Measurements from ENCODE around the gene MRPS23.

MRPS23 gene

DNA sequence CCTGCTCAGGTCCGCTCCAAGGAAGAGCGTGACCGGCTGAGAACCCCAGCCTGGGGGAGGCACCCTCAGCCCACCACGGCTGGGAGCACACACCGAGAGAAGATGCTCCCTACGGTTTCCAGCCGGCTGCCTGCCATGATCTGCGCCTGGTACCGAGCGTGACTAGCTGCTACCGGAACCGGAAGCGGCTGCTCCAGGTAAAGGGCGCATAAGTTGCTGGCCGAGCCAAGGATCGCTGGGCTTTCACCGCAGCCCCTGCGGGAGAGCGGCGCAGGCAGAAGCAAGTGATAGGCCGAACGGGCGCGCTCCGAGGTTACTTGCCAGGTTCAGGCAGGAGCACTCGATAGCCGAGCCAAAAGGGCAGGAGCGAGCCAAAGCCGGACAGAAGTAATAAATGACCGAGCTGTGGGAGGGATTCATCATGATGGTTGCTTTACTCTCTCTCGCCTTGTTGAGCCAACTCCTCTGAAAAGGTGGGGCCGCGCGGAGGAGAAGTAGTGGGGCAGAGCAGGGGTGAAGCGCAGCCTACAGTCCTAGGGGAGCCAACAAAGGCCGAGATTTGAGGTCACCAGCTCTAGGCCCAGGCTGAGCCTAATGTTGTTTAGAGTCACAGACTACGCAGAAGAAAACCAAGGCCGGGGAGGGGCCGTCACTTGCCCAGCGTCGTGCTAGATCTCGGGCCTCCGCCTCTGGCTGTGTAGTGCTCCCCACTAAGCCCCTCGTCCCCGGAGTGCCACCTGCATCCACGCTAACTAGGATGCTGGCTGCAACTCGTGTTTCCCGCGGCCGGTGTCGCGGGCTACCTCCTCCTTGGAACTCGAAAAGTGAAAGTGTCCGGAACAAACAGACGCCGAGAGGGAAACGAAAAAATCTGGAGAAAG, at the start of gene MRPS23:
TSS of gene MRPS23 (minus strand) at position 171 of the 881 bp plus-strand sequence. CDS start at position 137, 34 bp downstream.
- peak; percentile 88 to 96 (median 95) for DNase-seq (ENCODE audit: low read depth in 2 of 3, low spot score in 1 of 3)

DNA sequence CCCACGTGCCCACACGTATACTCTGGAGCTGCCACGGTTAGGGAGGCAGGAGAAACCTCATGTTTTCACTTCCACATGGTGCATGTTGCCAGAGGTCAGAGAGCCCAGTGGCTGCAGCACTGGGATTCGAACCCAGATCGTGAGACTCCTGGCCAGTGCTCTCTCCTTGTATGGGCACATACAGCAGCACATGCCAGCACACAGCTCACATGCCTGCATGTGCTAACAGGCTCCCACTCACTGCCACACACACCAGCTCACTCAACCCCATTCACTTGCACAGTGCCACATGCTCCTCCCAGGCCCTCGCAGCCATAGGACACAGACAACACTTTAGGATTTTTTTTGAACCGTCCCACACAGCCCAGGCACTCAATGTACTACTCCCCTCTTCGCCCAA, 49.5 kb upstream of the MRPS23 start:
- DNase-seq (ENCODE audit: low read depth in 2 of 3, low spot score in 1 of 3), result no peak

DNA sequence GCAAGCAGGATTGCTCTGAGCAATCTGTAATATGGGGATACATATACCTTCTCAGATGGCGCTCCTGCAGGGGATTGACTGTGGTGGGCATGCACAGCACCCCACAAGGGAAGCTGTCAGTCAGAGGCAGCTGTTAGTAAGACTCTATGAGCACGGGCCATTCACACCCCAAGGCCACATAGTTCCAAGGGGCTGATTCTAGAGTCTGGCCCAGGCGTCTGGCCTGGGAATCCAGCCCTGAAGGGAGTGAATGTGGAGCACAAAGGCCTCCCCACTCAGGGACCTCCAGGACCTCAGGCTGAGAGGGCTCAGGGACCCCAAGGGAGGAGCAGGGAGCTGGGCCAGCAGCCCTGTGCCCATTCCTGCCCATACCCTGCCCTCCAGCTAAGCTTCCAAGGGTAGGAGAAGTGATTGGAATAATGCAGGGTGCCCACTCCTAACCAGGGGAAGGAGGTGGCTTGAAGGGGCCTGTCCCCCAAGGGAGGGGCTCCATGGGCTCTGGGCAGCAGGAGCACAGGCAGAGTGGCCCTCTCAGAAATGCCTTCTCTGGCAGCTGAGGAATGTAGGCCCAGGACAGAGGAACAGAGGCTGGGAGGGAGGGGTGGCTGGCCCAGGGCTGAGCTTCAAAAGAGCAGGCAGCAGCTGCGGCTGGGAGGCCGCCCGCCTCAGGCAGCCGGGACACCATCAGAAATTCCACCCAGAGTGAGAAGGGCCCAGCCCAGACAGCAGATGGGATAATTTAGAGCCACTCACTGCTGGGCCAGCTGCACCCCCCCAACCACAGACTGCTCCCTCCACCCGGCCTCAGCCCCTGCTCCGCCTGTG, 48.9 kb upstream of the MRPS23 start:
- no peak for DNase-seq (ENCODE audit: low read depth in 2 of 3, low spot score in 1 of 3)

DNA sequence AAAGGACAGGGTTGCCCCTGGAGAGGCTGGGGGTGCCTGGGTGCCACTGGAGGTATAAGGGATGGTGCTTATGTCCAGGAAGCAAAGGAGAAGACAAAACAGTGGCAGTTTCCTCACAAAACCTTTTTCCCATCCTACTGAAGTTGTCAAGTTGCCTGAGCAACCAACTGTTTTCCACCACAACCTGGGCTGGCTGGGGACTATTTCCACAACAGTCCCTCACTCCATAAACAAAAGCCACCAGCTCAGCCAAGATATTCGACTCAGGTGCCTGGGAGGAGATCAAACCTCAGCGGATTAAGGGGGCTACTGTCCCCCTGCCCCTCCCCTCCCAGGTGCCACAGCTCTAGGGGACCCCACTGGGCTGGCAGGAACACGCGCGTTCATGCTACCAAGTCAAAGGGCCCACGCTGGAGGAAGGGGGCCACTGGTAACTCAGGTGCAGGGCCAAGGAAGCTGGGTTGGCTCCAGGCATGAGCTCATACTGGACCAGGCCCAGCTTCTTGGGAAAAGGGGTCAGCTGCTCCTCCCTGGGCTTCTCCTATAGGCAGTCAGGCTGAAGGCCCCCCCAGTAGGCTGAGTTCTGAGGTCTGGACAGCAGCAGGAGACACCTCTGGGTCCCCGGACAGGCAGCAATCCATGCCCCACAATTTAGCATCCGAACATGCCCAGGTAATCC, 45.7 kb upstream of the MRPS23 start:
- DNase-seq (ENCODE audit: low read depth in 2 of 3, low spot score in 1 of 3), result no peak

DNA sequence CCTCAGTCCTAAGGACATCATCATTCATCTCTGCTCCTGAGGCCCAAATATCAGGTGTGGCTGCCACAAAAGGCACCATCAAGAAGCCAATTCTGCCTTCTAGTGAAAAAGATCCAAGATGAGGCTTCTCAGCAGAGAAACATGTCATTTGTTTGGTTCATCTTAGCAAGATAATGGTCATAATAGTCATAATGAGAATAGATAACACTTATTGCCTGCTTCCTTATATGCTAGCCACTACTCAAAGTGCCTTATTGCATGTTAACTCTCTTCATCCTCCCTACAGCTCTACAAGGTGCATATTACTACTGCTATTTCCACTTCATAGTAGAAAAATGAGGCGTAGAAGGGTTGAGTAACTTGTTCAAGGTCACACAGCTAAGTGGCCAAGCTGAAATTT, 45.0 kb upstream of the MRPS23 start:
- DNase-seq (ENCODE audit: low read depth in 2 of 3, low spot score in 1 of 3), result no peak

DNA sequence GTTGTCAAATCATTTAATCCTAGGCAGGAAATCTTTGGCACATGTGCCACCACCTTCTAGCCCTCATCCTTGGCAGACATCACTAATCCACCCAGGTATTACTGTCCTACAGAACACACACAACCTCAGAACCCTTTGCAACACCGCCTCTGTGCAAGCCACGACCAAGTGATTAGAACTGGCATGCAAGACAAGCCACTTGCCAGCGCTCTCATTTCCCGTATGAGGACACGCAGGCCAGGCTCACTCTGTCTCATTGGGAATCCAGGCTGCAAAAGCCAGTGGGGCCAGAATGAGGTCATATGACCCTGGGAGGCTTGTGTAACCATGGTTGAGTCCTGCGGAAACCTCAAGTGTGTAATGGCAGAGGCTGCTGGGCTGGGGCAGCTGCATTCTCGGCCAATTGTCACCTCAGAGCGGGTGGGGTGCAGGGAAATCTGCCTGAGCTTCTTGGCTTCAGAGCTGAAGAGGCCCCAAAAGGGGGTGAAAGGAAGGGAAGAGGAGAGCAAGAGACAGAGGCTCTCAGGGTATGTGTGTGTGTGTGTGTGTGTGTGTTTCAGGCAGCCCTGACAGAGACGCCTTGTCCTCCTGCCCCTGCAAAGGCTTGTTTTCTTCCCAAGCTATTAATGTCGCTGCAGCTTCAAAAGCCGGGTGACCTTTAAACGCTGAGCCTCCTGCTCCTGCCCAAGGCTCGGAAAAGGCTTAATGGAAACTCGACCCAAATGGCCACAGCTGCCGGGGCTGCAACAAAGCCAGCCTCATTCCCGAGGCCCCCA, 43.2 kb upstream of the MRPS23 start:
- DNase-seq (ENCODE audit: low read depth in 2 of 3, low spot score in 1 of 3), result no peak

- DNase-seq (ENCODE audit: low read depth in 2 of 3, low spot score in 1 of 3), result peak; percentile 72 to 81 (median 74)
Measured at GRCh38 chr17:57892146-57892819, 42.4 kb upstream of the MRPS23 start.

- no peak for DNase-seq (ENCODE audit: low read depth in 2 of 3, low spot score in 1 of 3)
Measured at GRCh38 chr17:57890857-57891232, 41.0 kb upstream of the MRPS23 start.

- no peak for DNase-seq (ENCODE audit: low read depth in 2 of 3, low spot score in 1 of 3)
Measured at GRCh38 chr17:57889892-57890856, 40.3 kb upstream of the MRPS23 start.

GRCh38 chr17:57889252-57889651, 39.4 kb upstream of the MRPS23 start:
- no peak for DNase-seq (ENCODE audit: low read depth in 2 of 3, low spot score in 1 of 3)

DNA sequence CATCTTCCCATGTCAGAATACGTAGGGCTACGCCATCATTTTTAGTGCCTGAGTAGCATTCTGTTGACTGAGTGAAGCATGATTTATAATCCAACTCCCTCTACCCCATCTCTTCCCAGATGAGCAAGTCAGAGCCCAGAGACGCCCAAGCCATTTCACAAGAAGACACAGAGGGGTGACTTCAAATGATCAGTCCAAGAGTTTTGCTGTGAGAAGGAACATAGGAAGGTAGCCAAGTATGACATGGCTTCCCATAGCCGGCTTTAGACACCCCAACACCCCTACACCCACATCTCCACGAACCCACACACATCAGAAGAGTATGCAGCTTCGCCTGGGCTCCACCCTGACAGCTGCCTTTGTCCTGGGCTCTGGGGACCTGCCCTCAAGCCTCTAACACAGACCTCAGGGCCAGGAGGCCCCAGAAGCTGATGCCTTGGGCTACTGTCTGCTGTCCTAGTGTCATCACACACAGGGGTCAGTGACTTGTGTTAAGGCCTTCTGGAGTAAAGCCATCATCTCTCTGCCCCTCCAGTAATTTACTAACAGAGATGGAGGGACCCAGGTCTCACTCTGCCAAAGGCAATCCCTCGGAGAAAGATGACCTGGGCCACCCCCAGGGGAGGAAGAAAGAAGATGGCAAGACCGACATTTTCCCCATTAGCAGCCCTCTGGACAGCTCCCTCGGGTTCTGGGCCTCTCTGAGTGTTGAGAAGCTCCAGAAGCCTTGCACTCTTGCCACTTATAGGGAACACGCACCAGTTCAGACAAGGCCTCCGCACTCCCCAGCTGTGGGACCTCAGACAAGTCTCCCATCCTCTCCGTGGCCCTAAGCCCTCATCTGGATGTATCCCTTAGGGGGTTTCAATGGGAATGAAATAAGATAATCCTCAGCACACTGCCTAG, 38.7 kb upstream of the MRPS23 start:
- DNase-seq (ENCODE audit: low read depth in 2 of 3, low spot score in 1 of 3), result no peak

- DNase-seq (ENCODE audit: low read depth in 2 of 3, low spot score in 1 of 3), result no peak
Measured at GRCh38 chr17:57887161-57887560, 37.3 kb upstream of the MRPS23 start.

- no peak for DNase-seq (ENCODE audit: low read depth in 2 of 3, low spot score in 1 of 3)
Measured at GRCh38 chr17:57886020-57886419, 36.2 kb upstream of the MRPS23 start.

DNA sequence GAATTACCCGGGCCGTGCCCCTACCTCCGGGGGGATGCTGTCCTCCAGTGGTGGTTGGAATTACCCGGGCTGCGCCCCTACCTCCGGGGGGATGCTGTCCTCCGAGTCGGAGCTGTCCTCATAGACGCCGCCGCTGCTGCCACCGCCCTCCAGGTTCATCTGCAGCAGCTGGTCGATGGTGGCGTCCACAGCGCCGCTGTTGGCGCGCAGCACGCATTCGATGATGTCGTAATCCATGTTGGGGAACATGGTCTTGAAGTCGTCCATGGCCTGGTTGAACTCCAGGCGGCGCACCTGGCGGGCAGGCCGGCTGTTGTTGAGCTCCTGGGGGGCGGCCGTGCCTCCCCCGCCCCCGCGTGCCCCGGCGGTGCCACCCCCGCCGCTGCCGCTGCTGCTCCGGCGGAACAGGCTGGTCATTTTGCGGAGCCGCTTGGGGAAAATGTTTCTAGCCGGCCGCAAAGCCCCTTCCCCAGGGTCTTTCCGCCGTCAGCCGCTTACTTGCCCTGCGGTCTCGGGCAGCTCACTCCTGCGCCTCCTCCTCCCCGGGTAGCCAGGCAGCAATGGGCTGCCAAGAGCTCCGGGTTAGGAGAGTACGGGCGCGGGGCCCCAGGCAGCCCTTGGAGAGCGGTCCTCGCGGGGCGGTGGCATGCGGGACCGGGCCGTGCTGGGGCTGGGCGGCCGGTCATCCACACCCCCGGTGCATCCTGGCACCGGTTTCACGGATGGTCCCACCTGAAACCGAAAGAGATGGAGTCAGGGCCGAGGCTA, 35.5 kb upstream of the MRPS23 start:
- DNase-seq (ENCODE audit: low read depth in 2 of 3, low spot score in 1 of 3), result no peak

- no peak for DNase-seq (ENCODE audit: low read depth in 2 of 3, low spot score in 1 of 3)
Measured at GRCh38 chr17:57881783-57882351, 32.0 kb upstream of the MRPS23 start.

DNA sequence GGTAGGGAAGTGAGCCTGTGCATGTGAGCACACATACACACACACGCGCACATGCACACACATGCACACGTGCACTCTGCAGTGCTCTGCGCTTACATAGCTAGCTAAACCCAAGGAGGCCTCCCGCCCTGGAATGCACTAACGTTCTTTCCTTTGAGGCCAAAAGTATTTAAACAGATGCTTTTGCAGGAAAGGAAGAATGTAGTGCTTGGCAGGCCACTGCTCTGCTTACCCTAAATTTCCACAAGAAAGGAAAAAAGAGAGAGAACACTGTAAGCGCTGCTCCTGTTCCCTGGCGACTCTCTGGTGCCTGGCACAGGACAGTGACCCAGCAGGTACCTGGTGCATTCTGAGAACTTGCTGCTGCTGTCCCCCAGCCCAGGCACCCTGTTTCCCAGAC, 31.3 kb upstream of the MRPS23 start:
- no peak for DNase-seq (ENCODE audit: low read depth in 2 of 3, low spot score in 1 of 3)

DNA sequence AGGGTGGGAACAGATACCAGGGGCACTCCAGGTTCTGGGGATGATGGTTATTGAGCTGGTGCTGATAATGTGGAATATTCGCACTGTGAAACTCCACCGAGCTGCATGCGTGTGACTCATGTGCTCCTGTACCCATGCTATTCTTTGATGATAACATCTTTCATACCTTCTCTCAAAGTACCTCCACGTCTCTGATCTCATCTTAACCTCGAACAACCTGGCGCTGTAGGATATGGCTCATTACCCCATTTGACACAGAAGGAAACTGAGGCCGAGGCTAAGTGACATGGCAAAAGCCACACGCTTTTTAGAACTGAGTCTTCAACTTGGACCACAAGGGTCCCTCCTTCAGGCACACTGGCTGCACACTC, 30.2 kb upstream of the MRPS23 start:
- peak in 1 of 3 donors; percentile 26 for DNase-seq (ENCODE audit: low read depth in 2 of 3, low spot score in 1 of 3)

Data from stimulated activated CD4-positive, alpha-beta T cell treated with anti-CD3 and anti-CD28 coated beads, Interleukin-12 subunit alpha, Interleukin-12 subunit beta, amount 100 ng/mL, for 48 hours (primary cell).